Ovary (tissue), 1 donor: Measurements from ENCODE around the gene FRMD4A.

Experiments used
- EP300 ChIP-seq: sonication (generic); formaldehyde crosslinking; IDR thresholded peaks from one replicate; pipeline ENCODE4 v1.6.1; 2017; ENCODE audit warnings: antibody characterized with exemption
- POLR2A ChIP-seq: fragments of 450-650 bp; IDR thresholded peaks from one replicate; pipeline ENCODE4 v1.6.1; 2017; ENCODE audit warnings: antibody characterized with exemption, mild to moderate bottlenecking, moderate library complexity

GRCh38 chr10:14191407-14191806, 139.3 kb downstream of the FRMD4A start:
- TF ChIP-seq POLR2A (no peak), EP300 (no peak)
